IMR-90 (cell line): Measurements from ENCODE around the gene CYB5A. TPM values are rescaled to one million over a fixed set of nuclear protein-coding genes. Genes with fewer than 3 reads are reported as not detected.

Source experiments
- ATAC-seq: fragments of 200-7000 bp; cut with Tn5 transposase; 2 replicates; pipeline ENCODE4 v1.9.1; 2020; ENCODE audit warnings: low read depth, mild to moderate bottlenecking, moderate library complexity
- BruUV-seq: library from RNA; stranded (reverse); fragments of 400-500 nt; replicated peaks from 2 replicates; lab custom pipeline; 2021; lab: Mats Ljungman, UMichigan
- CTCF ChIA-PET: fragments of 300-600 bp; formaldehyde crosslinking; extraction: SDS; loops from one replicate; lab custom pipeline; 2021; ENCODE audit warnings: antibody characterized with exemption; lab: Yijun Ruan, JAX
- POLR2A ChIA-PET: fragments of 300-600 bp; sonication (Branson Sonifier 250); formaldehyde crosslinking; loops from one replicate; lab custom pipeline; 2022; ENCODE audit warnings: antibody characterized with exemption; ENCODE audit not compliant: unreplicated experiment; lab: Charles Lee
- DNase-seq: peaks from one replicate; pipeline ENCODE4 v3.0.0; 2013
- H2AFZ ChIP-seq: replicated peaks from 2 replicates; pipeline ENCODE3; 2013; ENCODE audit warnings: low read length, mild to moderate bottlenecking; ENCODE audit not compliant: poor library complexity
- H2AK5ac ChIP-seq: 2 replicates; pipeline ENCODE4 v1.6.1; 2013; ENCODE audit warnings: low read depth, low read length, inconsistent platforms
- H2AK9ac ChIP-seq: replicated peaks from 2 replicates; pipeline ENCODE3; 2013; ENCODE audit warnings: mild to moderate bottlenecking, low read depth, low read length, moderate library complexity; ENCODE audit not compliant: poor library complexity
- H2BK120ac ChIP-seq: 2 replicates; pipeline ENCODE4 v1.6.1; 2013; ENCODE audit warnings: low read depth, low read length, inconsistent platforms
- H2BK15ac ChIP-seq: 3 replicates; pipeline ENCODE4 v1.6.1; 2013; ENCODE audit warnings: low read depth, low read length, inconsistent platforms
- H2BK20ac ChIP-seq: 2 replicates; pipeline ENCODE4 v1.6.1; 2013; ENCODE audit warnings: low read depth, mild to moderate bottlenecking, inconsistent platforms, low read length, moderate library complexity
- H2BK5ac ChIP-seq: 2 replicates; pipeline ENCODE4 v1.6.1; 2013; ENCODE audit warnings: mild to moderate bottlenecking, low read depth, low read length, inconsistent platforms; ENCODE audit not compliant: poor library complexity, severe bottlenecking
- H3K14ac ChIP-seq: replicated peaks from 2 replicates; pipeline ENCODE4 v1.6.1; 2013; ENCODE audit warnings: low read depth, low read length, inconsistent platforms
- H3K18ac ChIP-seq: 2 replicates; pipeline ENCODE4 v1.6.1; 2013; ENCODE audit warnings: low read depth, low read length, control low read depth
- H3K23ac ChIP-seq: 2 replicates; pipeline ENCODE4 v1.6.1; 2013; ENCODE audit warnings: low read depth, low read length, inconsistent platforms
- H3K27ac ChIP-seq: 2 replicates; pipeline ENCODE4 v1.5.1; 2013; ENCODE audit warnings: mild to moderate bottlenecking, control low read depth, low read length; ENCODE audit not compliant: insufficient read depth
- H3K27me3 ChIP-seq: 2 replicates; pipeline ENCODE4 v1.6.1; 2013; ENCODE audit warnings: low read length; ENCODE audit not compliant: control insufficient read depth, insufficient read depth
- H3K36me3 ChIP-seq: 2 replicates; pipeline ENCODE4 v1.6.1; 2013; ENCODE audit warnings: low read length, mixed read lengths; ENCODE audit not compliant: control insufficient read depth, insufficient read depth
- H3K4ac ChIP-seq: 2 replicates; pipeline ENCODE4 v1.6.1; 2013; ENCODE audit warnings: low read depth, low read length, inconsistent platforms
- H3K4me1 ChIP-seq: 2 replicates; pipeline ENCODE4 v1.6.1; 2013; ENCODE audit warnings: low read length, mixed read lengths; ENCODE audit not compliant: control insufficient read depth, insufficient read depth
- H3K4me2 ChIP-seq: 2 replicates; pipeline ENCODE4 v1.6.1; 2013; ENCODE audit warnings: low read depth, mild to moderate bottlenecking, control low read depth, low read length, moderate library complexity
- H3K4me3 ChIP-seq: 2 replicates; pipeline ENCODE4 v1.5.1; 2013; ENCODE audit warnings: low read depth, mild to moderate bottlenecking, control low read depth, low read length, moderate library complexity; ENCODE audit not compliant: insufficient read depth
- H3K56ac ChIP-seq: 2 replicates; pipeline ENCODE4 v1.6.1; 2013; ENCODE audit warnings: low read length, inconsistent platforms; ENCODE audit not compliant: insufficient read depth; ENCODE audit errors: extremely low read depth
- H3K79me1 ChIP-seq, 2 experiments: 2 replicates each; pipeline ENCODE4 v1.6.1; 2013; ENCODE audit warnings: low read length in 2 of 2, inconsistent platforms in 1 of 2, low read depth in 1 of 2
- H3K9ac ChIP-seq: 2 replicates; pipeline ENCODE4 v1.6.1; 2013; ENCODE audit warnings: low read depth, low read length, control low read depth
- H3K9me1 ChIP-seq: 2 replicates; pipeline ENCODE4 v1.6.1; 2013; ENCODE audit warnings: low read length, inconsistent platforms; ENCODE audit not compliant: insufficient read depth
- H3K9me3 ChIP-seq: 2 replicates; pipeline ENCODE4 v1.6.1; 2013; ENCODE audit warnings: low read length; ENCODE audit not compliant: control insufficient read depth, insufficient read depth
- H4K20me1 ChIP-seq: 2 replicates; pipeline ENCODE4 v1.6.1; 2013; ENCODE audit warnings: low read length, inconsistent platforms; ENCODE audit not compliant: insufficient read depth
- H4K5ac ChIP-seq: 2 replicates; pipeline ENCODE4 v1.6.1; 2013; ENCODE audit warnings: mild to moderate bottlenecking, low read depth, low read length, control low read depth
- H4K8ac ChIP-seq, 2 experiments: 2 replicates each; pipeline ENCODE4 v1.6.1; 2013; ENCODE audit warnings: low read depth in 2 of 2, low read length in 2 of 2, control low read depth in 1 of 2, inconsistent platforms in 1 of 2
- H4K91ac ChIP-seq: 2 replicates; pipeline ENCODE4 v1.6.1; 2013; ENCODE audit warnings: low read depth, low read length, inconsistent platforms; ENCODE audit not compliant: insufficient read depth
- BHLHE40 ChIP-seq: fragments of 150-350 bp; IDR thresholded peaks from 2 replicates; pipeline ENCODE4 v1.6.1; 2016; ENCODE audit warnings: mild to moderate bottlenecking, low read depth, low read length
- CHD1 ChIP-seq: IDR thresholded peaks from 2 replicates; pipeline ENCODE4 v1.6.1; 2012; ENCODE audit warnings: low read depth, low read length, improper control_type of control experiment
- MAFK ChIP-seq: IDR thresholded peaks from 2 replicates; pipeline ENCODE4 v1.6.1; 2012; ENCODE audit warnings: low read depth, low read length, improper control_type of control experiment
- NFE2L2 ChIP-seq: fragments of 150-350 bp; IDR thresholded peaks from 2 replicates; pipeline ENCODE4 v1.6.1; 2016; ENCODE audit warnings: low read depth, mild to moderate bottlenecking, low read length
- POLR2A ChIP-seq: IDR thresholded peaks from 2 replicates; pipeline ENCODE4 v1.6.1; 2012; ENCODE audit warnings: mild to moderate bottlenecking, low read depth, low read length
- RAD21 ChIP-seq: IDR thresholded peaks from 2 replicates; pipeline ENCODE4 v1.6.1; 2012; ENCODE audit warnings: low read length, improper control_type of control experiment
- RCOR1 ChIP-seq: IDR thresholded peaks from 2 replicates; pipeline ENCODE4 v1.6.1; 2012; ENCODE audit warnings: mild to moderate bottlenecking, low read length, improper control_type of control experiment; ENCODE audit not compliant: insufficient replicate concordance
- RFX5 ChIP-seq: IDR thresholded peaks from 2 replicates; pipeline ENCODE4 v1.8.0; 2012; ENCODE audit warnings: low read depth, mild to moderate bottlenecking, low read length, moderate library complexity
- WGBS, 2 experiments: methylation state at CpG; one replicate each; pipeline versions ENCODE4 v1.1.5 to v1.1.7; 2013; ENCODE audit warnings: missing lambda C conversion rate in 2 of 2; ENCODE audit not compliant: insufficient read length in 1 of 2; ENCODE audit errors: extremely low coverage in 2 of 2; 5-methylcytosine and 5-hydroxymethylcytosine counted together
- dilution Hi-C: fragments of 300-500 bp; cut with HindIII; formaldehyde crosslinking; loops from one replicate; pipeline ENCODE4 v1.14.3; 2018; ENCODE audit warnings: low sequenced_read_pairs; ENCODE audit not compliant: unreplicated experiment
- in situ Hi-C: fragments of 300-500 bp; cut with MboI; formaldehyde crosslinking; loops from 3 replicates; pipeline ENCODE4 v1.14.3; 2019; ENCODE audit warnings: low sequenced_read_pairs, inconsistent platforms, mixed read lengths
- intact Hi-C: fragments of 100-400 bp; cut with micrococcal nuclease; formaldehyde crosslinking; loops from 2 replicates; pipeline ENCODE4 v1.10.0; 2022
- polyA plus RNA-seq, 3 experiments: library from polyadenylated mRNA; depleted of rRNA; stranded (reverse); fragments of >200 nt; gene quantifications; 2 replicates each; pipeline ENCODE4 v1.2.3, GENCODE V29; 2012; ENCODE audit warnings: low replicate concordance in 1 of 3
- total RNA-seq: library from RNA; depleted of rRNA; stranded (reverse); fragments of >200 nt; gene quantifications from 2 replicates; pipeline ENCODE4 v1.2.3, GENCODE V29; 2012
- TF ChIP-seq, protein P1 (sequence below): fragments of 150-350 bp; IDR thresholded peaks from 2 replicates; pipeline ENCODE4 v1.6.1; 2017; ENCODE audit warnings: mild to moderate bottlenecking, antibody characterized with exemption, low read length, low read depth

Gene CYB5A
- total and polyA plus RNA-seq, 2 of the 4 experiments (the other 2 are of a cell fraction), result 13.4 to 47.9 TPM

DNA sequence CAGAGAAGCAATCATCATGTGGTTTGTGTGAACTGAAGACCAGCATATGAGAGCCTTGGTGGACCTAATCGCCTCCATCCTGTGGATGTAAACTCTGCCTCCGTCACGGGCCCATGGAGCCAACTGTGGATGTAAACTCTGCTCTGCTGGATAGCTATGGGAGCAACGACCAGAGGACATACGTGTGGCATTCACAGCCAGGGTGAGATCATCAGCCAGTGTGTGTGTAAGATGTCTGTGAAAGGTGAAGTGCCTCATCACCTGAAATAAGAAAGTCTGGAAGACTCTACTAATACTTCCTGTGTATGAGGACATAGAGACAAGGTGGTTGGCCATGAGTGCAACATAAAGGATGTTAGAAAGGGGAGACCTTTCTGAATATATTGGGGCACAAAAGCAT lies 63.5 kb downstream of the CYB5A start:
- Histone ChIP-seq H2BK20ac (no peak overlapping the region), H3K27me3 (peaks cover 5% of the 10 kb centered on the region), H3K23ac (no peak overlapping the region), H3K4me2 (no peak overlapping the region), H2AFZ (no peak overlapping the region), H3K56ac (no peak overlapping the region), H2AK5ac (no peak overlapping the region), H4K5ac (no peak overlapping the region), H2AK9ac (no peak overlapping the region), H2BK15ac (no peak overlapping the region), H3K4ac (no peak overlapping the region), H3K9me3 (no peaks in the 10 kb centered on the region), H3K79me1 (no peaks in the 10 kb centered on the region), H3K4me1 (no peaks in the 10 kb centered on the region; the same call in 1 of the 2 replicates), H3K9ac (no peak overlapping the region), H3K36me3 (no peaks in the 10 kb centered on the region), H3K18ac (no peak overlapping the region), H3K4me3 (no peak overlapping the region), H2BK120ac (no peak overlapping the region), H3K14ac (no peak overlapping the region), H4K91ac (no peak overlapping the region), H3K27ac (no peak overlapping the region), H2BK5ac (no peak overlapping the region), H3K9me1 (no peaks in the 10 kb centered on the region), H4K20me1 (no peaks in the 10 kb centered on the region), H4K8ac (no peak overlapping the region)
- ChIA-PET POLR2A (no interaction called here), CTCF (no interaction called here)
- WGBS, 2 experiments, result no CpG with 5 or more reads among the region's 5 CpGs
- dilution Hi-C loops (no loop called here), intact Hi-C loops (no loop called here), in situ Hi-C loops (no loop called here)
- ATAC-seq (no peak), DNase-seq (no peak)
- TF ChIP-seq RFX5 (no peak), BHLHE40 (no peak), NFE2L2 (no peak), MAFK (no peak), RCOR1 (no peak), CHD1 (no peak), POLR2A (no peak), RAD21 (no peak)
- TF ChIP-seq, protein P1, sequence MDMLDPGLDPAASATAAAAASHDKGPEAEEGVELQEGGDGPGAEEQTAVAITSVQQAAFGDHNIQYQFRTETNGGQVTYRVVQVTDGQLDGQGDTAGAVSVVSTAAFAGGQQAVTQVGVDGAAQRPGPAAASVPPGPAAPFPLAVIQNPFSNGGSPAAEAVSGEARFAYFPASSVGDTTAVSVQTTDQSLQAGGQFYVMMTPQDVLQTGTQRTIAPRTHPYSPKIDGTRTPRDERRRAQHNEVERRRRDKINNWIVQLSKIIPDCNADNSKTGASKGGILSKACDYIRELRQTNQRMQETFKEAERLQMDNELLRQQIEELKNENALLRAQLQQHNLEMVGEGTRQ, result no peak
- no TSS peak for BruUV-seq
